ENCODE data around the gene DNAH14.
"Not testable (repeated sequence)": the region's sequence is repeated elsewhere in the genome, so short reads cannot be mapped to it uniquely, and the experiment has no call there.

The DNAH14 gene

GRCh38 chr1:225207791-225208190 is 278.3 kb downstream of the DNAH14 start:
- ChIA-PET CTCF (no interaction called here), POLR2A (no interaction called here)
- WGBS (ENCODE audit: insufficient coverage): no CpG with 5 or more reads among the region's 2 CpGs
- peaks cover 0 to 2% (median 0%) of the 10 kb centered on the region in 4 experiments for H3K36me3 ChIP-seq (ENCODE audit: control insufficient read depth in 4 of 4, insufficient read depth in 4 of 4, low read length in 3 of 4)
- H3K27me3 ChIP-seq (replicated peaks in 2 of 5; ENCODE audit: control insufficient read depth in 4 of 5, insufficient read depth in 5 of 5, low read length in 4 of 5): no peaks in the 10 kb centered on the region
- H3K27ac ChIP-seq (ENCODE audit: insufficient read depth in 1 of 2, low read depth in 1 of 2, low read length in 2 of 2, poor library complexity in 1 of 2, severe bottlenecking in 2 of 2): no peak overlapping the region
- DNase-seq: no peak
- no peaks in the 10 kb centered on the region for H3K4me1 ChIP-seq (ENCODE audit: control extremely low read depth in 1 of 4, control insufficient read depth in 4 of 4, insufficient read depth in 4 of 4, low read length in 3 of 4)
- peaks cover 0 to 25% (median 0%) of the 10 kb centered on the region in 5 experiments for H3K9me3 ChIP-seq (ENCODE audit: control extremely low read depth in 1 of 5, control insufficient read depth in 4 of 5, insufficient read depth in 2 of 5, low read depth in 1 of 5, low read length in 4 of 5)
- no peak overlapping the region for H3K4me3 ChIP-seq (ENCODE audit: control insufficient read depth in 1 of 7, extremely low read depth in 1 of 7, insufficient read depth in 4 of 7, low read depth in 2 of 7, low read length in 6 of 7)

- Histone ChIP-seq H3K27ac (ENCODE audit: insufficient read depth in 1 of 2, low read depth in 1 of 2, low read length in 2 of 2, poor library complexity in 1 of 2, severe bottlenecking in 2 of 2) (no peak overlapping the region), H3K9me3 (ENCODE audit: control extremely low read depth in 1 of 5, control insufficient read depth in 4 of 5, insufficient read depth in 2 of 5, low read depth in 1 of 5, low read length in 4 of 5) (peaks cover 0 to 30% (median 0%) of the 10 kb centered on the region in 5 experiments), H3K27me3 (replicated peaks in 2 of 5; ENCODE audit: control insufficient read depth in 4 of 5, insufficient read depth in 5 of 5, low read length in 4 of 5) (no peaks in the 10 kb centered on the region), H3K4me1 (ENCODE audit: control extremely low read depth in 1 of 4, control insufficient read depth in 4 of 4, insufficient read depth in 4 of 4, low read length in 3 of 4) (no peaks in the 10 kb centered on the region), H3K36me3 (ENCODE audit: control insufficient read depth in 4 of 4, insufficient read depth in 4 of 4, low read length in 3 of 4) (peaks cover 0 to 2% (median 0%) of the 10 kb centered on the region in 4 experiments), H3K4me3 (ENCODE audit: control insufficient read depth in 1 of 7, extremely low read depth in 1 of 7, insufficient read depth in 4 of 7, low read depth in 2 of 7, low read length in 6 of 7) (no peak overlapping the region)
- ChIA-PET POLR2A (no interaction called here), CTCF (no interaction called here)
- DNase-seq: no peak
Measured at GRCh38 chr1:225209153-225209552, 279.7 kb downstream of the DNAH14 start.

GRCh38 chr1:225210180-225210579 is 280.7 kb downstream of the DNAH14 start:
- DNase-seq, CTCF ChIA-PET: not testable (repeated sequence)
- WGBS (ENCODE audit: insufficient coverage): 83% methylated on average over 3 of the region's 3 CpGs

GRCh38 chr1:225211694-225212442 is 282.4 kb downstream of the DNAH14 start:
- H3K27me3 ChIP-seq (replicated peaks in 2 of 5; ENCODE audit: control insufficient read depth in 4 of 5, insufficient read depth in 5 of 5, low read length in 4 of 5); CTCF ChIA-PET: not testable (repeated sequence)

More at GRCh38 chr1:225210180-225210579, 280.7 kb downstream of the DNAH14 start:
- H3K4me1 ChIP-seq (ENCODE audit: control extremely low read depth in 1 of 4, control insufficient read depth in 4 of 4, insufficient read depth in 4 of 4, low read length in 3 of 4); H3K27me3 ChIP-seq (replicated peaks in 2 of 5; ENCODE audit: control insufficient read depth in 4 of 5, insufficient read depth in 5 of 5, low read length in 4 of 5); H3K36me3 ChIP-seq (ENCODE audit: control insufficient read depth in 4 of 4, insufficient read depth in 4 of 4, low read length in 3 of 4); POLR2A ChIA-PET; H3K4me3 ChIP-seq (ENCODE audit: control insufficient read depth in 1 of 7, extremely low read depth in 1 of 7, insufficient read depth in 4 of 7, low read depth in 2 of 7, low read length in 6 of 7); H3K27ac ChIP-seq (ENCODE audit: insufficient read depth in 1 of 2, low read depth in 1 of 2, low read length in 2 of 2, poor library complexity in 1 of 2, severe bottlenecking in 2 of 2): not testable (repeated sequence)
- H3K9me3 ChIP-seq (ENCODE audit: control extremely low read depth in 1 of 5, control insufficient read depth in 4 of 5, insufficient read depth in 2 of 5, low read depth in 1 of 5, low read length in 4 of 5): peaks cover 0 to 26% (median 0%) of the 10 kb centered on the region in 5 experiments

GRCh38 chr1:225224287-225224686 is 294.8 kb downstream of the DNAH14 start:
- Histone ChIP-seq H3K9me3 (ENCODE audit: control extremely low read depth in 1 of 5, control insufficient read depth in 4 of 5, insufficient read depth in 2 of 5, low read depth in 1 of 5, low read length in 4 of 5) (peaks cover 0 to 6% (median 2%) of the 10 kb centered on the region in 5 experiments), H3K4me1 (ENCODE audit: control extremely low read depth in 1 of 4, control insufficient read depth in 4 of 4, insufficient read depth in 4 of 4, low read length in 3 of 4) (no peaks in the 10 kb centered on the region), H3K27ac (ENCODE audit: insufficient read depth in 1 of 2, low read depth in 1 of 2, low read length in 2 of 2, poor library complexity in 1 of 2, severe bottlenecking in 2 of 2) (no peak overlapping the region), H3K4me3 (ENCODE audit: control insufficient read depth in 1 of 7, extremely low read depth in 1 of 7, insufficient read depth in 4 of 7, low read depth in 2 of 7, low read length in 6 of 7) (no peak overlapping the region), H3K27me3 (replicated peaks in 2 of 5; ENCODE audit: control insufficient read depth in 4 of 5, insufficient read depth in 5 of 5, low read length in 4 of 5) (no peaks in the 10 kb centered on the region), H3K36me3 (ENCODE audit: control insufficient read depth in 4 of 4, insufficient read depth in 4 of 4, low read length in 3 of 4) (no peaks in the 10 kb centered on the region)
- POLR2A ChIA-PET: no interaction called here
- WGBS (ENCODE audit: insufficient coverage): 100% methylated on average over 1 of the region's 1 CpG
- CTCF ChIA-PET: no interaction called here
- no peak for DNase-seq

More at GRCh38 chr1:225211694-225212442, 282.4 kb downstream of the DNAH14 start:
- H3K27ac ChIP-seq (ENCODE audit: insufficient read depth in 1 of 2, low read depth in 1 of 2, low read length in 2 of 2, poor library complexity in 1 of 2, severe bottlenecking in 2 of 2); H3K4me1 ChIP-seq (ENCODE audit: control extremely low read depth in 1 of 4, control insufficient read depth in 4 of 4, insufficient read depth in 4 of 4, low read length in 3 of 4); POLR2A ChIA-PET; H3K4me3 ChIP-seq (ENCODE audit: control insufficient read depth in 1 of 7, extremely low read depth in 1 of 7, insufficient read depth in 4 of 7, low read depth in 2 of 7, low read length in 6 of 7); DNase-seq; H3K36me3 ChIP-seq (ENCODE audit: control insufficient read depth in 4 of 4, insufficient read depth in 4 of 4, low read length in 3 of 4): not testable (repeated sequence)
- 90% methylated on average over 2 of the region's 5 CpGs for WGBS (ENCODE audit: insufficient coverage)
- H3K9me3 ChIP-seq (ENCODE audit: control extremely low read depth in 1 of 5, control insufficient read depth in 4 of 5, insufficient read depth in 2 of 5, low read depth in 1 of 5, low read length in 4 of 5): peaks cover 0 to 26% (median 0%) of the 10 kb centered on the region in 5 experiments

- no peaks in the 10 kb centered on the region for H3K27me3 ChIP-seq (replicated peaks in 2 of 5; ENCODE audit: control insufficient read depth in 4 of 5, insufficient read depth in 5 of 5, low read length in 4 of 5)
- H3K4me3 ChIP-seq (ENCODE audit: control insufficient read depth in 1 of 7, extremely low read depth in 1 of 7, insufficient read depth in 4 of 7, low read depth in 2 of 7, low read length in 6 of 7): no peak overlapping the region
- ChIA-PET POLR2A (no interaction called here), CTCF (no interaction called here)
- WGBS (ENCODE audit: insufficient coverage): 100% methylated on average over 2 of the region's 2 CpGs
- no peak for DNase-seq
- no peaks in the 10 kb centered on the region for H3K4me1 ChIP-seq (ENCODE audit: control extremely low read depth in 1 of 4, control insufficient read depth in 4 of 4, insufficient read depth in 4 of 4, low read length in 3 of 4)
- H3K9me3 ChIP-seq (ENCODE audit: control extremely low read depth in 1 of 5, control insufficient read depth in 4 of 5, insufficient read depth in 2 of 5, low read depth in 1 of 5, low read length in 4 of 5): peaks cover 0 to 2% (median 0%) of the 10 kb centered on the region in 5 experiments
- no peaks in the 10 kb centered on the region for H3K36me3 ChIP-seq (ENCODE audit: control insufficient read depth in 4 of 4, insufficient read depth in 4 of 4, low read length in 3 of 4)
- no peak overlapping the region for H3K27ac ChIP-seq (ENCODE audit: insufficient read depth in 1 of 2, low read depth in 1 of 2, low read length in 2 of 2, poor library complexity in 1 of 2, severe bottlenecking in 2 of 2)
Measured at GRCh38 chr1:225225681-225226080, 296.2 kb downstream of the DNAH14 start.

GRCh38 chr1:225228871-225229303 is 299.4 kb downstream of the DNAH14 start:
- Histone ChIP-seq H3K27me3 (replicated peaks in 2 of 5; ENCODE audit: control insufficient read depth in 4 of 5, insufficient read depth in 5 of 5, low read length in 4 of 5) (no peaks in the 10 kb centered on the region), H3K4me3 (ENCODE audit: control insufficient read depth in 1 of 7, extremely low read depth in 1 of 7, insufficient read depth in 4 of 7, low read depth in 2 of 7, low read length in 6 of 7) (no peak overlapping the region), H3K9me3 (ENCODE audit: control extremely low read depth in 1 of 5, control insufficient read depth in 4 of 5, insufficient read depth in 2 of 5, low read depth in 1 of 5, low read length in 4 of 5) (peaks cover 0 to 2% (median 0%) of the 10 kb centered on the region in 5 experiments), H3K36me3 (ENCODE audit: control insufficient read depth in 4 of 4, insufficient read depth in 4 of 4, low read length in 3 of 4) (no peaks in the 10 kb centered on the region), H3K4me1 (ENCODE audit: control extremely low read depth in 1 of 4, control insufficient read depth in 4 of 4, insufficient read depth in 4 of 4, low read length in 3 of 4) (no peaks in the 10 kb centered on the region), H3K27ac (ENCODE audit: insufficient read depth in 1 of 2, low read depth in 1 of 2, low read length in 2 of 2, poor library complexity in 1 of 2, severe bottlenecking in 2 of 2) (no peak overlapping the region)
- WGBS (ENCODE audit: insufficient coverage): 96% methylated on average over 5 of the region's 8 CpGs
- ChIA-PET CTCF (no interaction called here), POLR2A (no interaction called here)
- no peak for DNase-seq

All from common myeloid progenitor, CD34-positive (primary cell).